Stimulated activated CD8-positive, alpha-beta memory T cell treated with anti-CD3 and anti-CD28 coated beads, Interleukin-15, amount 100 ng/mL, for 24 hours (primary cell): ENCODE measurements around the gene NCAM1.
"Not testable (repeated sequence)": the region's sequence is repeated elsewhere in the genome, so short reads cannot be mapped to it uniquely, and the experiment has no call there.

Experiments used
- DNase-seq: peaks from one replicate; pipeline ENCODE4 v3.0.0-alpha.2; 2020; ENCODE audit warnings: low read depth

The NCAM1 gene

DNA sequence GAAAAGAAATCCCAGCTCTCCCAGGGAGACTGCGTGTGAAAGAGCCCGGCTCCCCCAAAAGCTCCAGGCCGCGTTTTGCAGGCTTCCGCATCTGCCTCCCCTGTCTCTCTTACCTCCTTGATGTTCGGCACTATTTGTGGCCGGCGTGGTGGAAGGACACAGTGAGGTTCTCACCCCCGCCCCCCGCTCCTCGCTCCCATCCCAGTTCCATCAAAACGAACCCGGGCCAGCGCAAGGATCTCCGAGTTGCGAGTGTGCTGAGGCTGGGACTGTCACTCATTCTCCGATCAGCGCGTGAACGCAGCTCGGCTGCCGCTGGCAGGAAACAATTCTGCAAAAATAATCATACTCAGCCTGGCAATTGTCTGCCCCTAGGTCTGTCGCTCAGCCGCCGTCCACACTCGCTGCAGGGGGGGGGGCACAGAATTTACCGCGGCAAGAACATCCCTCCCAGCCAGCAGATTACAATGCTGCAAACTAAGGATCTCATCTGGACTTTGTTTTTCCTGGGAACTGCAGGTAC, at the start of gene NCAM1:
Gene NCAM1 (plus strand): TSS at position 275 of the 523 bp plus-strand sequence.
- DNase-seq: no peak

- no peak for DNase-seq
Measured at GRCh38 chr11:112922606-112923005, 38.6 kb upstream of the NCAM1 start.

DNA sequence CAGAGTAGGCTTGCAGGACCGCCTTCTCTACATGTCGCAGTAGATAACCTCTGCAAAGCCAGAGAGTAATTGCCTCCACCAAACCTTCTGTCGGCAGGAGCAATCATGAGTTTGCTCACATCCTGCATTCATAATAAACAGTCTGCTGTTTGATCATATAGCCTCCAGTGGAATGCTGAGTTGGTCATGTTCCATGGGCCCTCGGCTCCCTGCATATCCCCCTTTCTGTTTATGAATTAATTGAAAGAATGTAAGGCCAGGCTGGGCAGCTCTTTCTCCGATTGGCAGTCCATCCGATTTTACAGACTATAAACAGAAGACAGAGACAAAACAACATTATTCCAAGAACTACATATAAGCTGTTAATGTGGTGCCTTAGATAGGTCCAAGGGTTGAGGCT, 36.4 kb upstream of the NCAM1 start:
- not testable (repeated sequence) for DNase-seq

GRCh38 chr11:112925516-112926310, 35.5 kb upstream of the NCAM1 start:
- DNase-seq: no peak

GRCh38 chr11:112928136-112928535, 33.1 kb upstream of the NCAM1 start:
- no peak for DNase-seq

- DNase-seq: no peak
Measured at GRCh38 chr11:112929432-112929831, 31.8 kb upstream of the NCAM1 start.

DNA sequence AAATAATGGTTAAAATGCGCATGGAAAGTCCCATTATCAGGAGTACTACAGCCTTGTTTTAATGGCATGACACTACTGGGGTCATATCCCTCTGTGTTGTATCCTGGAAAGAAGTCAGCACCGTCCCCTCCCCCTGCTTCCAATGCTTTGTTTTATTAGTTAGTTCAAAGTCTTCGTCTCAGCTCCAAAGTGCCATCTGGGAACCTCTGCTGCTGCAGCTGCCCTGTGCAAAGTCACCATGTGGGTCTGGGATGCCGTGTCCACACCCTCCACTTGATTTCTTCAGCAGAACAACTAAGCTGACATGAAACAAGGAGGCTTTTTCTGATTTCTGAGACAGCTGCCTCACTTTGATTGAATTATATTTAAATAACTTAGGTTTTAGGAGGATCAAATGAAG, 29.5 kb upstream of the NCAM1 start:
- no peak for DNase-seq

DNA sequence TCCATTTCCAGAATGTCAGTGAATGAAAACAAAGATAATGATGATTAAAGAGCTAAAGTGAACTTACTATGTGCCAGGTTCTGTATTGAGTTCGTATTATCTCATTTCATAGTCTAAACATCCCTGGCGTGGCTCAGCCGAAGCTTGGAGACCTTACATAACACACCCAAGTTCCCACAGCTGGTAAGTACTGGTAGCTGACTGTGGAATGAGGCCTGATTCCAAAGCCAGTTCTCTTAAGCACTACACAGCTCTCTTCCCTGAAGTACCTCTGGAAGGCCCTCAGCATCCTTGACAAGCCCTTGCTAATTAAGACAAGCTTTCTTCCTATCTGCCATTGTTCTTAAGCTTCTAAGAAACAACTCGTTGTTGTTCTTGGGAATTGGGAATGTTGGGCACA, 28.6 kb upstream of the NCAM1 start:
- no peak for DNase-seq

DNA sequence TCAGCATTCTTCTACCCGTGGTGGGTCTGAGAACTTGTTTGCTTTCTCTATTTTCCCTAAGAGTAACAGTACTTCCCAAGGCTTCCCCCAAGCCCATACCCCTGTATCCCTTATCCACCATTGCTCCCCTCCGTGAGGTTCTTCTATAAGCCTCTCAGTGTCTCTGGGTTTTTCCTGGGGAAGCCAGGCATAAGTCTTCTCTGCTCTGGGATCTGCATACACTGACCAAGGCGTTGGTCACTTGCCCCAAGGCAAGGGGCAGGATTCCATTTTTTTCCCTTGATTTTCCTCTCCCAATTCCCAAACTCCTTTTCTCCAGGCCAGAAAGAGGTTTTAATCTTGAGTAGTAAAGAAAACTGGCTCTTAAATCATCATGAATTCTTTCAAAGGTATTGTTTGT, 27.2 kb upstream of the NCAM1 start:
- DNase-seq: no peak

DNA sequence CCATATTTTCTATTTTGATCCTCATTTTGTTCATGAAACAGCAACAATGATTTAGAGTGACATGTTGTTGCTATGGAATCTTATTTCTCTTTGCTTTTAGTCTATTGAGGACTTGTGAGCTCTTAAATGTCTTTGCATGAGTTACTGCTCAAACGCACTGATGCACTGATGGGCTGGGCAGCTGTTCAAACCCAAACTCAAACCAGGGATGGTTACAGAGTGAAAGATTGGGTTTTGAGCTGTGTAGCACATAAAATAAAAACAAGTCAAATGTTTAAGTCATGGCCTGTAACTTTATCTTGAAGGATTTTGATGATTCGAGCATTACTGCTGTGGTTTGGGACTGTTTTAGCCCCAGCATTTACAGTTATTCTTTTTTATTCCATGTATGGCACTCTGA, 20.1 kb upstream of the NCAM1 start:
- no peak for DNase-seq

- DNase-seq: no peak
Measured at GRCh38 chr11:112942966-112943643, 18.1 kb upstream of the NCAM1 start.

DNA sequence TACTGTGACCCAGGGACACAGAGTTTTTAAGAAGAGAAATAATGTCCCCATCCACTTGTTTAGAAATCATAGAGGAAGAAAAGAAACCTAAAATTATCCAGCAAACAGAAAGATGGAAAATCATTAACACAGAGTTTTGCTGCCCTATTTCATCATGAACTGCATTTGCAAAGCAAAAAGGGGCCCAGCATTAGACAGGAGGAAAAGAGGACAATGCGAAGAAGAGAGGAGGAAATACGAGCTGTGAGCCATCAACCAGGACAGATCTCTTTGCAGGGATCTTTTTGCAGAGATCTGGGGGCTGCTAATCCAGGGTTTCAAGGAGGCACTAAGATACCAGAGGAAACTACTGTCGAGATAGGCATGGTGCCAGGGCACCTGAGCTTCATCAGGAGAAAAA, 14.4 kb upstream of the NCAM1 start:
- no peak for DNase-seq

GRCh38 chr11:112949781-112950575, 11.2 kb upstream of the NCAM1 start:
- no peak for DNase-seq

- no peak for DNase-seq
Measured at GRCh38 chr11:112958670-112959069, 2.5 kb upstream of the NCAM1 start.

GRCh38 chr11:112961751-112962578, 745 bp downstream of the NCAM1 start:
- DNase-seq: no peak

- no peak for DNase-seq
Measured at GRCh38 chr11:112962579-112963367, 1.6 kb downstream of the NCAM1 start.

- DNase-seq: no peak
Measured at GRCh38 chr11:112963368-112963955, 2.2 kb downstream of the NCAM1 start.

DNA sequence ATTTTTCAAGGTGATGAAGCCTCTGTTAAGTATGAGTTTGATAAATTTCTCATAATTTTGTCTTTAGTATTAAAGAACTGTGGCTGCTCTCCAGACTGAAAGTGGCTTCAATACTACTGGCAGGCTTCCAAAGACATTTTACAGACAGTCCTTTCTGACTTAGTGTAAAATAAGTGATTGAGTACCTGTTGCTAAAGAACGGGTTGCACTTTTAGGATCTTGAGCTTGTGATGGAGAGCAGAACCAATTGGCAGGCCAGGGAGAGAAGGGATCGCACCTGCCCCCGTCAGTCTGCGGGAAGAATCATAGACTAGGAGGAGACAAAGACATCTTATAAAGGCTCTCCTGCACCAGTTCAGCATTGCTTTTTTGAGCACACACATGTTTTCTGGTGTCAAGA, 4.4 kb downstream of the NCAM1 start:
- no peak for DNase-seq

- DNase-seq: no peak
Measured at GRCh38 chr11:112966561-112966960, 5.3 kb downstream of the NCAM1 start.

- no peak for DNase-seq
Measured at GRCh38 chr11:112967082-112967481, 5.9 kb downstream of the NCAM1 start.
